ENCODE results near the gene RER1. TPM values are rescaled to one million over a fixed set of nuclear protein-coding genes. Genes with fewer than 3 reads are reported as not detected.

Gene RER1
- total RNA-seq, 1 donor from 2014 or later = 79.1 TPM

- no peak overlapping the region for H3K4me3 ChIP-seq (ENCODE audit: low read depth, low read length)
- TF ChIP-seq CTCF (IDR thresholded peaks at IDR 0.05; ENCODE audit: insufficient read depth, low read length, poor library complexity, severe bottlenecking) = no peak
- no peaks in the 10 kb centered on the region for H3K27me3 ChIP-seq (ENCODE audit: control insufficient read depth, insufficient read depth, low read length)
- H3K36me3 ChIP-seq (ENCODE audit: control insufficient read depth, insufficient read depth, low read length) = no peaks in the 10 kb centered on the region
- DNase-seq (ENCODE audit: low read depth) = no peak
These were observed 2.6 kb downstream of the RER1 start for GRCh38 chr1:2394220-2394619.

GRCh38 chr1:2394761-2395160 lies 3.1 kb downstream of the RER1 start:
- no peak for TF ChIP-seq CTCF (IDR thresholded peaks at IDR 0.05; ENCODE audit: insufficient read depth, low read length, poor library complexity, severe bottlenecking)
- no peaks in the 10 kb centered on the region for H3K36me3 ChIP-seq (ENCODE audit: control insufficient read depth, insufficient read depth, low read length)

GRCh38 chr1:2395245-2395644 lies 3.6 kb downstream of the RER1 start:
- TF ChIP-seq CTCF (IDR thresholded peaks at IDR 0.05; ENCODE audit: insufficient read depth, low read length, poor library complexity, severe bottlenecking) = no peak
- DNase-seq (ENCODE audit: low read depth) = no peak
- no peaks in the 10 kb centered on the region for H3K27me3 ChIP-seq (ENCODE audit: control insufficient read depth, insufficient read depth, low read length)
- no peak overlapping the region for H3K4me3 ChIP-seq (ENCODE audit: low read depth, low read length)
- H3K36me3 ChIP-seq (ENCODE audit: control insufficient read depth, insufficient read depth, low read length) = no peaks in the 10 kb centered on the region

More at GRCh38 chr1:2394761-2395160, 3.1 kb downstream of the RER1 start:
- Histone ChIP-seq H3K4me3 (ENCODE audit: low read depth, low read length) (no peak overlapping the region), H3K27me3 (ENCODE audit: control insufficient read depth, insufficient read depth, low read length) (no peaks in the 10 kb centered on the region)
- DNase-seq (ENCODE audit: low read depth) = no peak

- no peak overlapping the region for H3K4me3 ChIP-seq (ENCODE audit: low read depth, low read length)
- H3K27me3 ChIP-seq (ENCODE audit: control insufficient read depth, insufficient read depth, low read length) = no peaks in the 10 kb centered on the region
- no peak for TF ChIP-seq CTCF (IDR thresholded peaks at IDR 0.05; ENCODE audit: insufficient read depth, low read length, poor library complexity, severe bottlenecking)
- H3K36me3 ChIP-seq (ENCODE audit: control insufficient read depth, insufficient read depth, low read length) = no peaks in the 10 kb centered on the region
- no peak for DNase-seq (ENCODE audit: low read depth)
These were observed 4.4 kb downstream of the RER1 start for GRCh38 chr1:2396059-2396458.

- TF ChIP-seq CTCF (IDR thresholded peaks at IDR 0.05; ENCODE audit: insufficient read depth, low read length, poor library complexity, severe bottlenecking) = no peak
- no peak for DNase-seq (ENCODE audit: low read depth)
- Histone ChIP-seq H3K36me3 (ENCODE audit: control insufficient read depth, insufficient read depth, low read length) (no peaks in the 10 kb centered on the region), H3K27me3 (ENCODE audit: control insufficient read depth, insufficient read depth, low read length) (no peaks in the 10 kb centered on the region), H3K4me3 (ENCODE audit: low read depth, low read length) (no peak overlapping the region)
These were observed 4.8 kb downstream of the RER1 start for GRCh38 chr1:2396476-2396875.

- no peak for TF ChIP-seq CTCF (IDR thresholded peaks at IDR 0.05; ENCODE audit: insufficient read depth, low read length, poor library complexity, severe bottlenecking)
- Histone ChIP-seq H3K36me3 (ENCODE audit: control insufficient read depth, insufficient read depth, low read length) (peaks cover 2% of the 10 kb centered on the region), H3K4me3 (ENCODE audit: low read depth, low read length) (no peak overlapping the region), H3K27me3 (ENCODE audit: control insufficient read depth, insufficient read depth, low read length) (no peaks in the 10 kb centered on the region)
- no peak for DNase-seq (ENCODE audit: low read depth)
These were observed 5.5 kb downstream of the RER1 start for GRCh38 chr1:2397007-2397679.

All from kidney epithelial cell (primary cell).